HTERT RPE-1 (cell line): ENCODE results near the gene ATN1.

Experiments
- in situ Hi-C: fragments of 300-500 bp; cut with MboI; formaldehyde crosslinking; loops from 4 replicates; pipeline ENCODE4 v1.14.3; 2020; ENCODE audit warnings: low sequenced_read_pairs

ATN1 gene

GRCh38 chr12:6925540-6926279 lies 2.0 kb upstream of the ATN1 start:
- in situ Hi-C loops: no loop called here

GRCh38 chr12:6928022-6928702 lies 403 bp downstream of the ATN1 start:
- in situ Hi-C loops: no loop called here

GRCh38 chr12:6928703-6929407 lies 1.1 kb downstream of the ATN1 start:
- in situ Hi-C loops: no loop called here

- in situ Hi-C loops: no loop called here
Measured at GRCh38 chr12:6929466-6930452, 2.0 kb downstream of the ATN1 start.

- in situ Hi-C loops: no loop called here
Measured at GRCh38 chr12:6932766-6933165, 5.0 kb downstream of the ATN1 start.

- in situ Hi-C loops: no loop called here
Measured at GRCh38 chr12:6934110-6934509, 6.4 kb downstream of the ATN1 start.

- in situ Hi-C loops: no loop called here
Measured at GRCh38 chr12:6935371-6936193, 7.8 kb downstream of the ATN1 start.

GRCh38 chr12:6936194-6936635 lies 8.5 kb downstream of the ATN1 start:
- in situ Hi-C loops: no loop called here

GRCh38 chr12:6936636-6937480 lies 9.1 kb downstream of the ATN1 start:
- in situ Hi-C loops: no loop called here

- in situ Hi-C loops: no loop called here
Measured at GRCh38 chr12:6937481-6938352, 10.0 kb downstream of the ATN1 start.

- in situ Hi-C loops: no loop called here
Measured at GRCh38 chr12:6938353-6939190, 10.8 kb downstream of the ATN1 start.

GRCh38 chr12:6939191-6939540 lies 11.4 kb downstream of the ATN1 start:
- in situ Hi-C loops: no loop called here

GRCh38 chr12:6941267-6941666 lies 13.5 kb downstream of the ATN1 start:
- in situ Hi-C loops: no loop called here

GRCh38 chr12:6941782-6942181 lies 14.0 kb downstream of the ATN1 start:
- in situ Hi-C loops: no loop called here

- in situ Hi-C loops: no loop called here
Measured at GRCh38 chr12:6942331-6942665, 14.5 kb downstream of the ATN1 start.

GRCh38 chr12:6943389-6943721 lies 15.6 kb downstream of the ATN1 start:
- in situ Hi-C loops: no loop called here

GRCh38 chr12:6943722-6944380 lies 16.1 kb downstream of the ATN1 start, which contains the start of the genes C12orf57 and RNU7-1:
C12orf57 (plus strand) TSS chr12:6944022; CDS start chr12:6944122, 100 bp downstream.
RNU7-1 (plus strand) TSS chr12:6943816.
- in situ Hi-C loops: no loop called here
